H9 (cell line): Measurements from ENCODE around the gene CDC40. TPM values are rescaled to one million over a fixed set of nuclear protein-coding genes. Genes with fewer than 3 reads are reported as not detected.

Experiments
- DNase-seq: peaks from one replicate; pipeline ENCODE4 v3.0.0-alpha.2; 2017
- H2AFZ ChIP-seq: one replicate; pipeline ENCODE4 v1.6.1; 2013; ENCODE audit warnings: mild to moderate bottlenecking, low read length, control low read depth, moderate library complexity
- H2AK5ac ChIP-seq: 2 replicates; pipeline ENCODE4 v1.6.1; 2013; ENCODE audit warnings: low read length, control low read depth, mixed read lengths; ENCODE audit not compliant: insufficient read length
- H2BK120ac ChIP-seq: one replicate; pipeline ENCODE4 v1.6.1; 2013; ENCODE audit warnings: low read depth, mild to moderate bottlenecking, low read length, control low read depth, inconsistent platforms; ENCODE audit not compliant: poor library complexity, severe bottlenecking
- H2BK12ac ChIP-seq: 2 replicates; pipeline ENCODE4 v1.6.1; 2013; ENCODE audit warnings: low read length, control low read depth, mixed read lengths, low read depth; ENCODE audit not compliant: insufficient read length
- H2BK15ac ChIP-seq: 2 replicates; pipeline ENCODE4 v1.6.1; 2013; ENCODE audit warnings: low read depth, low read length, control low read depth
- H2BK20ac ChIP-seq: one replicate; pipeline ENCODE4 v1.6.1; 2013; ENCODE audit warnings: low read depth, mild to moderate bottlenecking, low read length, control low read depth, inconsistent platforms; ENCODE audit not compliant: poor library complexity, severe bottlenecking
- H2BK5ac ChIP-seq: 2 replicates; pipeline ENCODE4 v1.6.1; 2013; ENCODE audit warnings: low read length, control low read depth, mixed read lengths; ENCODE audit not compliant: insufficient read length
- H3K14ac ChIP-seq: 2 replicates; pipeline ENCODE4 v1.6.1; 2013; ENCODE audit warnings: low read length, control low read depth; ENCODE audit not compliant: insufficient read depth
- H3K18ac ChIP-seq: 2 replicates; pipeline ENCODE4 v1.6.1; 2013; ENCODE audit warnings: low read depth, mild to moderate bottlenecking, mixed read lengths, low read length, control low read depth; ENCODE audit not compliant: insufficient read length
- H3K23ac ChIP-seq: 2 replicates; pipeline ENCODE4 v1.6.1; 2013; ENCODE audit warnings: low read length, control low read depth, mixed read lengths, low read depth; ENCODE audit not compliant: insufficient read length
- H3K23me2 ChIP-seq: 2 replicates; pipeline ENCODE4 v1.6.1; 2013; ENCODE audit warnings: low read depth, mild to moderate bottlenecking, mixed read lengths, low read length, control low read depth; ENCODE audit not compliant: insufficient read length, poor library complexity, severe bottlenecking
- H3K27ac ChIP-seq: 2 replicates; pipeline ENCODE4 v1.5.1; 2013; ENCODE audit warnings: low read length, control low read depth, mixed read lengths, low read depth; ENCODE audit not compliant: insufficient read length
- H3K27me3 ChIP-seq: 2 replicates; pipeline ENCODE4 v1.6.1; 2013; ENCODE audit warnings: low read length, control low read depth, inconsistent platforms; ENCODE audit not compliant: insufficient read depth
- H3K4ac ChIP-seq: 2 replicates; pipeline ENCODE4 v1.6.1; 2013; ENCODE audit warnings: low read depth, mild to moderate bottlenecking, control low read depth, inconsistent platforms, low read length, moderate library complexity
- H3K4me1 ChIP-seq: 2 replicates; pipeline ENCODE4 v1.6.1; 2013; ENCODE audit warnings: low read length, control low read depth, inconsistent platforms; ENCODE audit not compliant: insufficient read depth
- H3K4me2 ChIP-seq: 2 replicates; pipeline ENCODE4 v1.6.1; 2013; ENCODE audit warnings: low read length, control low read depth, mixed read lengths; ENCODE audit not compliant: insufficient read length, insufficient read depth
- H3K56ac ChIP-seq: 2 replicates; pipeline ENCODE4 v1.6.1; 2013; ENCODE audit warnings: low read depth, mild to moderate bottlenecking, mixed read lengths, low read length, control low read depth; ENCODE audit not compliant: insufficient read length
- H3K79me1 ChIP-seq: 2 replicates; pipeline ENCODE4 v1.6.1; 2013; ENCODE audit warnings: low read depth, mild to moderate bottlenecking, moderate library complexity, low read length, control low read depth, inconsistent platforms; ENCODE audit not compliant: insufficient read depth, poor library complexity, severe bottlenecking
- H3K79me2 ChIP-seq: 2 replicates; pipeline ENCODE4 v1.6.1; 2013; ENCODE audit warnings: low read length, control low read depth, inconsistent platforms; ENCODE audit not compliant: insufficient read depth
- H3K9ac ChIP-seq: 2 replicates; pipeline ENCODE4 v1.6.1; 2013; ENCODE audit warnings: low read length, control low read depth, mixed read lengths; ENCODE audit not compliant: insufficient read length; ENCODE audit errors: extremely low read depth
- H3K9me3 ChIP-seq: one replicate; pipeline ENCODE4 v1.6.1; 2013; ENCODE audit warnings: low read depth, low read length, inconsistent platforms; ENCODE audit not compliant: control insufficient read depth
- H3T11ph ChIP-seq: one replicate; pipeline ENCODE4 v1.6.1; 2013; ENCODE audit warnings: mild to moderate bottlenecking, low read length, control low read depth, inconsistent platforms
- H4K20me1 ChIP-seq: one replicate; pipeline ENCODE4 v1.6.1; 2013; ENCODE audit not compliant: control insufficient read depth, insufficient read length, insufficient read depth
- H4K5ac ChIP-seq: 2 replicates; pipeline ENCODE4 v1.6.1; 2013; ENCODE audit warnings: low read depth, mild to moderate bottlenecking, mixed read lengths, low read length, control low read depth; ENCODE audit not compliant: insufficient read length
- H4K8ac ChIP-seq: replicated peaks from 2 replicates; pipeline ENCODE4 v1.6.1; 2013; ENCODE audit warnings: low read length, control low read depth, mixed read lengths, low read depth; ENCODE audit not compliant: insufficient read length
- H4K91ac ChIP-seq: 2 replicates; pipeline ENCODE4 v1.6.1; 2013; ENCODE audit warnings: low read depth, mild to moderate bottlenecking, moderate library complexity, mixed read lengths, low read length, control low read depth; ENCODE audit not compliant: insufficient read length
- H3K27ac Mint-ChIP-seq, 3 experiments: 2 replicates in 2 of 3; 3 replicates in 1 of 3; pipeline ENCODE4 v1.8.0; 2020 to 2021; ENCODE audit warnings: mixed read lengths in 3 of 3, mild to moderate bottlenecking in 1 of 3, moderate library complexity in 1 of 3
- H3K27me3 Mint-ChIP-seq: 2 replicates; pipeline ENCODE4 v1.8.0; 2021; ENCODE audit warnings: low read depth, mild to moderate bottlenecking, moderate library complexity, mixed read lengths
- H3K36me3 Mint-ChIP-seq, 3 experiments: 2 replicates in 2 of 3; 3 replicates in 1 of 3; pipeline ENCODE4 v1.8.0; 2020 to 2021; ENCODE audit warnings: low read depth in 3 of 3, mixed read lengths in 3 of 3; ENCODE audit not compliant: insufficient read depth in 1 of 3
- H3K4me1 Mint-ChIP-seq, 2 experiments: 2 replicates each; pipeline ENCODE4 v1.8.0; 2020; ENCODE audit warnings: mixed read lengths in 2 of 2
- H3K4me3 Mint-ChIP-seq, 2 experiments: 2 replicates in 1 of 2; 3 replicates in 1 of 2; pipeline ENCODE4 v1.8.0; 2020 to 2021; ENCODE audit warnings: mild to moderate bottlenecking in 2 of 2, mixed read lengths in 2 of 2, moderate library complexity in 1 of 2
- H3K9me3 Mint-ChIP-seq, 2 experiments: 2 replicates in 1 of 2; 3 replicates in 1 of 2; pipeline ENCODE4 v1.8.0; 2020; ENCODE audit warnings: mild to moderate bottlenecking in 2 of 2, mixed read lengths in 2 of 2, moderate library complexity in 1 of 2
- WGBS: extraction: QIAGEN DNeasy Blood & Tissue Kit; methylation state at CpG from one replicate; pipeline ENCODE4 v1.1.7; 2013; ENCODE audit warnings: missing lambda C conversion rate, low lambda C conversion rate, mixed read lengths; ENCODE audit not compliant: insufficient read length; ENCODE audit errors: extremely low coverage; 5-methylcytosine and 5-hydroxymethylcytosine counted together
- total RNA-seq: library from RNA; stranded (reverse); gene quantifications from 2 replicates; pipeline ENCODE4 v1.2.1, GENCODE V29; 2021
- TF ChIP-seq, protein P1 (sequence below): fragments of 200-600 bp; sonication (generic); conservative IDR thresholded peaks from 3 replicates; pipeline ENCODE4 v1.8.0; 2021; ENCODE audit warnings: antibody characterized with exemption, mild to moderate bottlenecking

CDC40 gene
- total RNA-seq, 1 experiment from 2014 or later, result 23.5 TPM

- no peak overlapping the region for H2BK5ac ChIP-seq
- no peak overlapping the region for H4K91ac ChIP-seq
- H3K14ac ChIP-seq, result no peak overlapping the region
- no peaks in the 10 kb centered on the region for H3K79me1 ChIP-seq
- no peak overlapping the region for H4K5ac ChIP-seq
- H3K36me3 Mint-ChIP-seq, result peaks cover 7 to 32% (median 25%) of the 10 kb centered on the region in 3 experiments; a peak in 6 of 7 replicates
- no peak overlapping the region for H2BK15ac ChIP-seq
- no peaks in the 10 kb centered on the region for H3K23me2 ChIP-seq
- H3K79me2 ChIP-seq, result no peaks in the 10 kb centered on the region
- H3K4ac ChIP-seq, result no peak overlapping the region
- H3K4me2 ChIP-seq, result no peak overlapping the region
- H3K56ac ChIP-seq, result no peak overlapping the region
- H2BK120ac ChIP-seq, result no peak overlapping the region
- no peak overlapping the region for H3K18ac ChIP-seq
- no peaks in the 10 kb centered on the region for H3K4me1 Mint-ChIP-seq
- no peak overlapping the region for H3K23ac ChIP-seq
- H2BK12ac ChIP-seq, result no peak overlapping the region
- H2AFZ ChIP-seq, result no peak overlapping the region
- H3K9me3 ChIP-seq, result no peaks in the 10 kb centered on the region
- no peak overlapping the region for H2AK5ac ChIP-seq
- no peaks in the 10 kb centered on the region for H4K20me1 ChIP-seq
- H3K4me3 Mint-ChIP-seq, result no peak overlapping the region
- no CpG with 5 or more reads among the region's 3 CpGs for WGBS
- H3T11ph ChIP-seq, result no peak overlapping the region
- no peak overlapping the region for H2BK20ac ChIP-seq
- H3K27ac ChIP-seq, result no peak overlapping the region
- H3K27me3 ChIP-seq, result no peaks in the 10 kb centered on the region
- no peak overlapping the region for H3K9ac ChIP-seq
- DNase-seq, result no peak
- H3K27me3 Mint-ChIP-seq, result no peaks in the 10 kb centered on the region
- TF ChIP-seq, protein P1, sequence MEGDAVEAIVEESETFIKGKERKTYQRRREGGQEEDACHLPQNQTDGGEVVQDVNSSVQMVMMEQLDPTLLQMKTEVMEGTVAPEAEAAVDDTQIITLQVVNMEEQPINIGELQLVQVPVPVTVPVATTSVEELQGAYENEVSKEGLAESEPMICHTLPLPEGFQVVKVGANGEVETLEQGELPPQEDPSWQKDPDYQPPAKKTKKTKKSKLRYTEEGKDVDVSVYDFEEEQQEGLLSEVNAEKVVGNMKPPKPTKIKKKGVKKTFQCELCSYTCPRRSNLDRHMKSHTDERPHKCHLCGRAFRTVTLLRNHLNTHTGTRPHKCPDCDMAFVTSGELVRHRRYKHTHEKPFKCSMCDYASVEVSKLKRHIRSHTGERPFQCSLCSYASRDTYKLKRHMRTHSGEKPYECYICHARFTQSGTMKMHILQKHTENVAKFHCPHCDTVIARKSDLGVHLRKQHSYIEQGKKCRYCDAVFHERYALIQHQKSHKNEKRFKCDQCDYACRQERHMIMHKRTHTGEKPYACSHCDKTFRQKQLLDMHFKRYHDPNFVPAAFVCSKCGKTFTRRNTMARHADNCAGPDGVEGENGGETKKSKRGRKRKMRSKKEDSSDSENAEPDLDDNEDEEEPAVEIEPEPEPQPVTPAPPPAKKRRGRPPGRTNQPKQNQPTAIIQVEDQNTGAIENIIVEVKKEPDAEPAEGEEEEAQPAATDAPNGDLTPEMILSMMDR, result no peak
- H3K27ac Mint-ChIP-seq, result no peak overlapping the region
- H3K9me3 Mint-ChIP-seq, result no peaks in the 10 kb centered on the region
- H3K4me1 ChIP-seq, result no peaks in the 10 kb centered on the region
- no peak overlapping the region for H4K8ac ChIP-seq
Measured at GRCh38 chr6:110207652-110208051, 27.4 kb downstream of the CDC40 start.
